T-helper 2 cell treated with Interferon-gamma antibody and Interleukin-4, amounts not matched to agents 100 ng/mL and 5 ng/mL, for 36 hours (primary cell): Measurements from ENCODE around the gene THG1L. TPM values are rescaled to one million over a fixed set of nuclear protein-coding genes. Genes with fewer than 3 reads are reported as not detected.
"Not testable (repeated sequence)": the region's sequence is repeated elsewhere in the genome, so short reads cannot be mapped to it uniquely, and the experiment has no call there.

Source experiments
- intact Hi-C: fragments of 100-400 bp; cut with micrococcal nuclease; formaldehyde crosslinking; loops from one replicate; pipeline ENCODE4 v1.15.1; 2023
- total RNA-seq: library from RNA; stranded (reverse); gene quantifications from 2 replicates; pipeline ENCODE4 v1.2.3, GENCODE V29; 2022

The THG1L gene
- total RNA-seq, 1 donor from 2014 or later, result 17.0 TPM

DNA sequence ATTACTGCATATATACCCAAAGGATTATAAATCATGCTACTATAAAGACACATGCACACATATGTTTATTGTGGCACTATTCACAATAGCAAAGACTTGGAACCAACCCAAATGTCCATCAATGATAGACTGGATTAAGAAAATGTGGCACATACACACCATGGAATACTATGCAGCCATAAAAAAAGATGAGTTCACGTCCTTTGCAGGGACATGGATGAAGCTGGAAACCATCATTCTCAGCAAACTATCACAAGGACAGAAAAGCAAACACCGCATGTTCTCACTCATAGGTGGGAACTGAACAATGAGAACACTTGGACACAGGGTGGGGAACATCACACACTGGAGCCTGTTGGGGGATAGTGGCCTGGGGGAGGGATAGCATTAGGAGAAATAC is 4.6 kb upstream of the THG1L start:
- intact Hi-C loops, result not testable (repeated sequence)

DNA sequence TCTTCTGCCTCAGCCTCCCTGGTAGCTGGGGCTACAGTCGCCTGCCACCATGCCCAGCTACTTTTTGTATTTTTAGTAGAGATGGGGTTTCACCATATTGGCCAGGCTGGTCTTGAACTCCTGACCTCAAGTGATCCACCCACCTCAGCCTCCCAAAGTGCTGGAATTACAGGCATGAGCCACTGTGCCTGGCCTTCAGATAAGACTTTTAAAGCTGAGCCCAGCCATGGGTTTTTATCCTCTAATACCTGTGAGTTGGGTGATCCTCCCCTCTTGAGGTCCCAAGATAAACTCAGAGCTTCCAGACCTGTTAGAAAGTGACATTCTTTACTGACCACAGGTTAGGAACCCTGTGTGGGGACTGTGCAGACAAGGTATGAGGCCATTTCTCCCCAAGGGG is 3.4 kb upstream of the THG1L start:
- intact Hi-C loops, result not testable (repeated sequence)

DNA sequence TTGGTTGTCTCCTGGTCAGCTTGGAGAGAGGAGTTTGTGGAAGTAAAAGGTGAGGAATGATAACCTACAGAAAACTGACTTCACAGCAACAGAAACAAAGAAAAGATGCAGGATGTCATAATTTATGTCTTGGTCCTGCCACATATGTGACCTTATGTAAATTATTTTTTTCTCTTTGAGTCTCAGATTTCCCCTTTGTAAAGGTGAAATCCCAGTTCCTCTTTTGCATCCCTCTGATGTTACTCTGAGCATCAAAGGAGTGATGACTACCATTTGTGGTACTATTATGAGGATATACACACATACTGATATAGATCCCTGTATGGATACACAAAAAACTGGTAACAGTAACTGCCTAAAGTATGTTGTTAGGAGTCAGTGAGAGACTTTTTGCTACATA is 1.4 kb upstream of the THG1L start:
- intact Hi-C loops, result loop anchor here (5.0 kb wide), 2 partner anchors 158 to 458 kb away; no protein-coding TSS in a partner anchor

DNA sequence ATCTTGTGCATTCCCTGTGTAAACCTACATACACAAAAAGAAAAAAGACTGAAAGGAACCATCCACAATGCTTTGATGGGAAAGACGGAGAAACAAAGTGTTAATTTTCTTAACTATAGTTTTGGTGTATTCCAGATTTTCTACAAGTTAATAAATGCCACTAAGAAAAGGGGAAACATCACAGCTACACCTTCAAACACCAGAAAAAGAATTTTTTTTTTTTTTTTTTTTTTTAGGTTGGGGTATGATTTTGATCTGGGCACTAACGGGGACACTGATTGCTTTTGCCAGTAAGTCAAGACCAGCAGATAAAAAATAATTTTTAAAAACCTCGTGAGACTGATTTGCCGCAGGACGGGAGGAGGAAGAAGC is 334 bp upstream of the THG1L start:
- intact Hi-C loops, result loop anchor here (1.0 to 5.0 kb wide), 5 partner anchors 12 to 589 kb away; partner anchors contain the start of genes LSM11 and MED7

DNA sequence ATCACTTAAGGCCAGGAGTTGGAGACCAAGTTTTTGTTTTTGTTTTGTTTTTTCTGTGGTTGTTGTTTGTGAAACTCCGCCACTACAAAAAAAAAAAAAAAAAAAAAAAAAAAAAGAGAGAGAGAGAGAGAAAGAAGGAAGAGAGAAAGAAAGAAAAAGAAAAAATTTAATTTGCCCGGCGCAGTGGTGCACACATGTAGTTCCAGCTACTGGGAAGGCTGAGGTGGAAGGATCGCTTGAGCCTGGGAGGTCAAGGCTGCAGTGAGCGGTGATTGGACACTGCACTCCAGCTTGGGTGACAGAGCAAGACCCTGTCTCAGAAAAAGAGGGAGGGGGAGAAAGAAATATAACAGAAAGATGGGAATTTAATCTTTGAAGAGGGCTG is 902 bp downstream of the THG1L start:
- intact Hi-C loops, result loop anchor here (5.0 kb wide), 2 partner anchors 160 to 460 kb away; no protein-coding TSS in a partner anchor

DNA sequence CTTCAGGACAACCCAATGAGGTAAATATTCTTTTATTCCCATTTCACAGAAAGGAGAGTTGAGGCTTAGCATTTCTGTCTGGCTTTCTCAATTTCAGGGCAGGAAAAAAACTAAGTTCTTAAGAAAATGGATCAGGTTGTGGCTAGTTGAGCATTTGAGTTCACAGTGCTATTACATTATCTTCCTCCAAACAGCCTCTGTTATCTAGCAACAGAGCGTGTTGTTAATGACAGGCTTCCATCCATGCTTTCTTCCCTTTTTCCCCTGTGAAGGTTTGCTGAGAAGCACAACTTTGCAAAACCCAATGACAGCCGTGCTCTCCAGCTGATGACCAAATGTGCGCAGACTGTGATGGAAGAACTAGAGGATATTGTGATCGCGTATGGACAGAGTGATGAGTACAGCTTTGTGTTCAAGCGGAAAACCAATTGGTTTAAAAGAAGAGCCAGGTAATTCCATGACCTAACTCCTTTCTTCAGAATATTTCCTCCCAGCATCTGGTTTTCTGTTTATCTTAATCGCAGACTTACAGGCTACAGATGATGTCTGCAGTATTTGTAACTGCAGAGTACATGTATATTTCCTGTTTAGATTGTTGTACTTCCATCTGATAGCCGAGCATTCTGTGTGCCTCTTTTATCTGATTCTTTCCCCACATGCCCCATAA is 1.5 kb downstream of the THG1L start:
- intact Hi-C loops, result loop anchor here (5.0 kb wide), 2 partner anchors 160 to 460 kb away; no protein-coding TSS in a partner anchor

DNA sequence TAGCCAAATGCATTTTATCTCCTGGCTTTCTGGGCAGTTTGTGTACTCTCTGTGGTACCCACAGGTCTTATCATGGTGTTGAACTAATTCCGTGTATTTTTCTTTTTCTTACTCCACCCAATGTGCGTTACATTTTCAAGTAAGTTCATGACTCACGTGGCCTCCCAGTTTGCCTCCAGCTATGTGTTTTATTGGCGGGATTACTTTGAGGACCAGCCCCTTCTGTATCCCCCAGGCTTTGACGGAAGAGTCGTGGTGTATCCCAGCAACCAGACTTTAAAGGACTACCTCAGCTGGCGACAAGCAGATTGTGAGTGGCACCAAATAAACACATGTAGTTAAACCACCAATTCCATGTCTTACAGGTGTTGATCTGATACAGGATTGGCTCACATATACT is 3.2 kb downstream of the THG1L start:
- intact Hi-C loops, result loop anchor here (5.0 kb wide), 2 partner anchors 162 to 462 kb away; no protein-coding TSS in a partner anchor

DNA sequence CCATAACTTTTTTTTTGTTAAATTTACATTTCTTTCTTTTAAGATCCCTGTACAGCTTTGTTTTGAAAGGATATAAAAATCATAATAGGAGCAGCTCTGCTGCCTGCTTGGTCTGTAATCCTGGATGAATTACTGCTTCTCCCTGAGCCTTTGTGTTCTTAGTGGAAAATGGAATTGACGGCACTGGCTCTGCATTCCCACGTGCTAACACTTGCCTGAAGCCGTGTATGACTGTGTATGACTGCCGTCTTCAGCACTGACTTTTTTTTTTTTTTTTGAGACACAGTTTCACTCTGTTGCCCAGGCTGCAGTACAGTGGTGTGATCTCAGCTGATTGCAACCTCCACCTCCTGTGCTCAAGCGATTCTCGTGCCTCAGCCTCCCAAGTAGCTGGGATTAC is 4.8 kb downstream of the THG1L start:
- intact Hi-C loops, result no loop called here

DNA sequence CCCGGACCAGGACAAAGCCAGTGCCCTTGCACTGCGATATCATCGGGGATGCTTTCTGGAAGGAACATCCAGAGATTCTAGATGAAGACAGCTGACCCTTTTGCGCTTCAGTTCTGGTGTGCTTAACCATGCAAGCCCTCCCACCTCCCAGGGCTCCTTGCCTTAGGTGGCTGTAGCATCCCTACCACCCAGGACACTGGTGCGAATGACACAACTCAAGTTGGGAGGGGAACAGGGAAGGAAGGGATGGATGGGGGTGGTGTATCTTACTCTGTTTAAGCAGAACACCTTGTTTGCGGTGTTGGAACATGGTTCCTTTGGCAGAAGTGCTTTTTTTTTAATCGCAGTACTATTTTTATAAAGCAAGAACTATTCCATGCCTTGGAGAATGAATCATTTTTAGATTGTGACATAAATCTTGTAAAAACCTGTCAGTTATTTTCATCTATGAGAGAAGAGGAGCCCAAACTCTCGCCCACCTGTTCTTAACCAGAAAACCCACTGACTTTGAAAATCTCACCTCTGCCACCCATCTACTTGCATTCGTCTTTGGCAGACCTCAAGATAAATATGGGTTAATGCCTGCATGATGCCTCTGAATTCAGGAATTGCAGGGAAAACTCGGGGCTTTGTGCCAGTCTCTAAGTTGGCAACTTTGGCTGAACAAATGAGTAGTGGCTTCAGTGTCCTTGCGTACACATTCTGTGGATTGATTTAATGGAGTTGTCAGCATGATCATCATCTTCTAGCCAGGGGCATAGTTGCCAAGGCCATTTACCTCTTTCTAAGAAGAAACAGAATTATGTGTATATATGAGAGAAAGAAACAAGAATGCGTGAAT is 8.4 kb downstream of the THG1L start:
- intact Hi-C loops, result loop anchor here (5.0 kb wide), 4 partner anchors 118 to 397 kb away; partner anchors contain the start of gene CLINT1

DNA sequence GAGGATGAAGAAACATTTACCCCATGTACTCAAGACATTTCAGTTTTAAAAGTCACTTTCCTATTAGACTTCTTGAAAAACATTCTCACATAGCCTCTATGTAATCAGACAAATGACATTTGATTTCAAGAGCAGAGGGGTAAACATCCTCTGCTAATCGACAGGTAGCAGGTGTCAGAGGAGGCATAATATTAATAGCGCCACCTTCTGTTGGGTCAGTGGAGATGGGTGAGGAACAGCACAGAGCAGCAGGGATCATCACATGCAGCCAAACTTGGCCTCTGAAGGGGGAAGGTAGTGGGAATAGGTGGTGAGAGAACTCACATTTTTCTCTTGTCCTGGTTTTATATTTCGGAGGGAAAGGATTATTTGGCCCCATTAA is 9.0 kb downstream of the THG1L start:
- intact Hi-C loops, result loop anchor here (5.0 kb wide), 4 partner anchors 117 to 398 kb away; partner anchors contain the start of gene CLINT1

DNA sequence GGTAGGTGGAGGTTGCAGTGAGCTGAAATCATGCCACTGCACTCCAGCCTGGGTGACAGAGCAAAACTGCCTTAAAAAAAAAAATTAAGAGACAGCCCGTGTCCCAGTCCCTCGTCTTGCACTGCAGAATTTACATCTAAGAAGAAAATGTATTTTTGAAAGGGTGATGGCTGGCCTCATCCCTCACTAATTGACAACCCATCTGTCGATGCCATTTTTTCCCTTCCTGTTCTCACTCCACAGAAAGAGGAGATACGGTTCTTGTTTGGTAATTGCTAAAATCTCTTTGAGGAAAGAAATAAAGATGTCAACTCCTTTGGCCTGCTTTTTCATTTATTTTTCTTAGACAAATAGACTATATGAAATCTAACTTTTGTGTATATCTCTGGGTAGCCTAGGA is 9.9 kb downstream of the THG1L start:
- intact Hi-C loops, result loop anchor here (5.0 kb wide), 4 partner anchors 116 to 399 kb away; partner anchors contain the start of gene CLINT1

DNA sequence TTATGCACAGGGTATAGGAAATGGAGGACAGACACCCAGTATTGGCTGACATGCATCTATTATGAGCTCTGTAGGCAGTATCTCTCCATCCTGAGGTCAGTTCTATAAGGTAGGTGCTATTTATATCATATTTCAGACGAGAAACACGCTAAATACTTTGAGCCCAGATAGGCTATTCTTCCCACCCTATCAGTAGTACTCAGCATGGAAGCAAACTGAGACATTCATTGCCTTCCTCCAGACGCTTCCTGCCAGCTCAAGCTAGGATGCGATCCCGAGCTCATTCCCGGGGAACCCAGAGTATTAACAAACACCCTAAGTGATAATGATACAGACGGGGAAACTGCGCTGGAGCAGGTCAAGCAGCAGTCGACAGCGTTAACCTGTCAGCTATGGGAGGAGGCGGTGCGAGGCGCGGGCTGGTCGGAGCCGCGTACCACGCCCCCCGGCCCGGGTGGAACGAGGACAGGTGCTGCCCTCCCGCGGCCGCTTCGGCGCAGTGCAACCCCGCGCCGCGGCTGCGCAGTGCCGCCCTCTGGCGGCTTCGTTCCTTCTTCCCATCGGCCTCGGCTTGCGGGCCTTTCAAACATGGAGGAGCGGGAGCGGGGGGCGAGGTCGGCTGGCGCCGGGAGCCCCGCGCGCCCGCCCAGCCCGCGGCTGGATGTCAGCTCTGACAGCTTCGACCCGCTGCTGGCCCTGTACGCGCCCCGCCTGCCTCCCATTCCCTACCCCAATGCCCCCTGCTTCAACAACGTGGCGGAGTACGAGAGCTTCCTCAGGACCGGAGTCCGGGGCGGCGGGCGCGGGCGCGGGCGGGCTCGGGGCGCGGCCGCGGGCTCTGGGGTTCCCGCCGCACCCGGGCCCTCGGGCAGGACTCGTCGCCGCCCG is 12.2 kb downstream of the THG1L start, which contains the start of gene LSM11:
TSS of gene LSM11 (plus strand) at position 550 of the 888 bp plus-strand sequence. CDS start at position 589, 39 bp downstream.
- intact Hi-C loops, result loop anchor here (1.0 to 5.0 kb wide), 10 partner anchors 12 to 415 kb away; partner anchors contain the start of genes CLINT1 and THG1L

DNA sequence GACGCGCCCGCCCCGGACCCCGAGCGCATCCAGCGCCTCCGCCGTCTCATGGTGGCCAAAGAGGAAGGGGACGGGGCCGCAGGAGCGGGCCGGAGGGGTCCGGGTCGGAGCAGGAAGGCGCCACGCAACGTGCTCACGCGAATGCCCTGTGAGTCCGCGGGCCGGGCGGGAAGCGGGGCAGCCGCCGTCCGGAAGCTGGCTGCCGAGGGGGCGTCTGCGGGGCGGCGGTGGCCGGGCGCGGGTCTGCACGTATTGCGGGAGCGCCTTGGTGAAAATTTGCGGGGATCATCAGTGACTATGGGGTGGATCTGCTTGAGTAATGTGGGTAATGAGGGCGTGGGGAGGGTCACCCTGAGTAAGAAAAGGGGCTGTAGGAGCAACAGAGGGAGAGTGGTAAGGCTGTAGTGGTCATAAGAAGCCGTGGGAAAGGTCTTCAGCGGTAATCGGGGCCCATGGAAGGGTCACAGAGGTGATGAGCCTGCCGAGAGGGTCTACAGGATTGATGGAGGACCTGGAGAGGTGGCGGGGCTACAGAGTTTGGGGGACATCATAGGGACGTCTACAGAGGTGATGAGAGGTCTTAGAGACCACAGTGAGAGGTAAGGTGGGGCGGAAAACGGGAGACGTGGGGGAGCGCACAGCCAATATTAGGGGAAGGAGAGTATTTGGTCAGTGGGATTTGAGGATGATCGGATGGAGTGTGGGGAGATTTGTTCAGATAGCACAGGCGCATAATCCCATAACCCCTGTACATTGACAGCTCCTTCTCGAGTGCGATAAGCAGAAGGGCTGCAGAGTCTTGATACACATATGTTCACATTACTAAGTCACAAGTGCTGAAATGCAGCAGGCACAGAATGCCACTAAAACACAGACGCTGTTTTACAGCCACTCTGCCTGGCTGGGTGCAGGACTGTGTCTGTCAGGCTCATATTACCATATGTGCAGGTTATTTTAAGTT is 13.1 kb downstream of the THG1L start:
- intact Hi-C loops, result loop anchor here (5.0 kb wide), 4 partner anchors 113 to 402 kb away; partner anchors contain the start of gene CLINT1

DNA sequence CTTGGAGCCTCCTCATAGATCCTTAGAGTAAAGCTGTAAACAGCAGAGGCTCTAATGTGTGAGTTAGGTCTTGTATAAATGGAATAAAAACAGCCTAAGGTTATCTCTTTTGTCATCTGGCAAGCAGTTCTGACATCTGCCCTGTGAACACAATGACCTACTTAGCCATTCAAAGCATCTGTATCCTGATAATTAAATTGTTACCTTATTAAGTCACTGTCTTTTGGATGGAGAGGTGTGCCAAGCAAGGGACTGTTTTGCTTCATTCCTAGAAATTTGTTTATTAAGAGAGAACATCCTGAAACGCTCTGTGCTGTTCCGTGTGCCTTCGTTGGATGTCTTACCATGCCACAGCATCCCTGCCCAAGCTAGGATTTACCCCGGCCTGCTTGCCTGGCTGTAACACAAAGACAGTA is 13.8 kb downstream of the THG1L start:
- intact Hi-C loops, result no loop called here

DNA sequence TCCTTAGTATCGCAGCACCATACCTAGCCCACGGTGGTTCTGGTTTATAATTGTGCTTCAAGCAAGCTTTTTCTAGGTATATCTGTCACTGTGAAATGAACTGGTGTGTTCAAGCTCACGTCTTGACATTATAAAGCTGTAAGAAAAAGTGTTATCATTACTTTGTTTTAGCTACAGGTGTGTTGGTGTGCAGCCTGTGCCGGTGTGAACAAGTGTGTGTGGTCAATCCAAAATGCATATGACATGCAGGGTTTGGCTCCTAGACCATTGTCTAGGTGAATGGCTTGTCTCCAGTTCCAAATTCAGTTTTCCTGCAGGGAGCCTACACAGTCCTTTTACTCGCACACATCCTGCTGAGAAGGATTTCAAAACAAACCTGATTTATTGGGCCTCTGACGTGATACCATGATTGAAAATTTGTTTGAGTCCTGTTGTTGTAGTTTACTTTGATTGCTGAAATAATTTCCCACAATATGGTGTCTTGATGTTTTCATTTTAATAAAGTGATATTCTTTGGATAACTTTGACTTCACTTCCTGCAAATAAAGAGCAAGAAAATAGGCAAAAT is 16.0 kb downstream of the THG1L start:
- intact Hi-C loops, result no loop called here

DNA sequence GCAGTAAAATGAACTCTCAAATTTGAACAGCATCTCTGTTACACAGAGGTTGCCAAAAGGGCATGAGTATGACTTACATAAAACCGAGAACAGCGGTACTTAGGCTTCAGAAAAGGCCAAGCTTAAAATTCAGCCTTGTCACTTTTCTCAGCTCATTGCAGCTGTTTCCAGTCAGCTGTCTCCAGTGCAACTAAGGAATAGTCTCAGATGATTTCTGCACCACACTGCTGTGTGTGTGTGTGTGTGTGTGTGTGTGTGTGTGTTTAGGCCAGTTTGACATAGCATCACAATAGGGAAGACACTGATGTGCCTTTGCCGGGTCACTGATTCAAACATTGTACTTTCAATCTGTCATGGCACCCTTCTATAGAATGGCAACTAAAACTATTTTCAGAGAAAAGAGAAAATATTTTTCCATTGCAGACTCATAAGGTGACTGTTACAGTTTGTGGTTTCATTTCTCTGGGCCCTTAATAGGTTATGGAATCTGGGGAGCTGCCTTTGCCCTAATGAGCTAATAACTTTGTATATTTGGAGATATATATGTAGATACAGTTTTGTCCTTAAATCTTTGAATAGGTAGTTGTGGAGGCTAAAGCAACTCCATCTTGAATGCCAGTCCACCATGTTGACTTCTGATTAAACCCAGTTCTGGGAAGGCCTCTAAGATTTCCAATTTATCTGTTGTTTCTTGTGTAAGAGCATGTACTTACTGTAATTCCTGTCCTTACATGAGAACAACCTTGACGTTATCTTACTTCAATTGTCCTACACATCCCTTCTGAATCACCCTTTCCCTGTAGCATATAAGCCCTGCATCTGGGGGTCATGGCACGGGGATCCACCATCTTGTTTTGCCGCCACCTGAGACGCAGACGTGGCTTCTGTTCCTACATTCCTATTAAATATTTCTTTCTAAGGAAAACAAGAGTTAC is 16.8 kb downstream of the THG1L start:
- intact Hi-C loops, result no loop called here

DNA sequence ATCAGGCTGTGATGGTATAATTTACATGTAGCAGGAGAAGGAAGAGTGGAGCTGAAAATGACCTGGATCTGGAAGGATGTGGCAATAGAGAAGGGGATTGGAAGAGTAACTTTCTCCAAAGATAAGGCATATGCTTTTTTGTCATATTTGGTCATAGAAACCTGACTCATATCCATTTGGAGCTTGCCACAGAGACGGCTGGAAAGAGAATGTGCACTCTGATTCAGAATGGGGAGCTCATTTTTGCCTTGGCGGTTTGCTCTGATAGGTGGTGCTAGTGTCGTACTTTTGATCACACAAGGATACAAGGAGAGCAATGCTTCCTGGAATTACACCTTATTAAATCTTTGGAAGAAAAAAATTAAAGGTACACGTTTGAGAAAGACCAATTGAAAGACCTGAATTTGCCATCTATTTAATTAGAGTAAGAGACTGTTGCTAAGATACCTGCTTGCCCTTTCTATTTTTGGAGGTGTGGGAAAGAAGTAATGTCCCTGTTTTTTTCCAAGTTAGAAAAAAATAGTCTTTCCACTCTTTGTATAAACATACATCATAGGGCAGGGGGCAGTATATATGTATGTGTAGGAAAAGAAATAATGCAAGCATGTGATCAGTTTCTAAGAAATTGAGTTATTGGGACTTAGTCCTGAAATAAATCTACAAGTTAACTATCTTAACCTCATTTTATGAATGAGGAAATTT is 17.7 kb downstream of the THG1L start:
- intact Hi-C loops, result no loop called here

DNA sequence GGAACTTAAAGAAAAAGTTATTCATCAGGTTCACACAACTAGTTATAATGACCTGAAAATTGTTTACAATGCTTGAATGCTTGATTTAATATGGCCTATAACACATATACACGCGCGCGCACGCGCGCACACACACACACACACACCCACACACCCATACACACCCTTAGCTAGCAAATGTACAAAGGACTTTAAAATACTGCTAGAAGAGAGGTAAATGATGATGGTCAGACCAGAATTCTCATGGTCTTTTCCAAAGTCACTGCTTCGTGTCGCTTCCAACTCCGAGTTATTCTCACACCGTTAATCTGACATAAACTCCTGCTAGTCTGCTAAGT is 18.2 kb downstream of the THG1L start:
- intact Hi-C loops, result no loop called here
